ENCODE data around the gene S100A7A.

DNA sequence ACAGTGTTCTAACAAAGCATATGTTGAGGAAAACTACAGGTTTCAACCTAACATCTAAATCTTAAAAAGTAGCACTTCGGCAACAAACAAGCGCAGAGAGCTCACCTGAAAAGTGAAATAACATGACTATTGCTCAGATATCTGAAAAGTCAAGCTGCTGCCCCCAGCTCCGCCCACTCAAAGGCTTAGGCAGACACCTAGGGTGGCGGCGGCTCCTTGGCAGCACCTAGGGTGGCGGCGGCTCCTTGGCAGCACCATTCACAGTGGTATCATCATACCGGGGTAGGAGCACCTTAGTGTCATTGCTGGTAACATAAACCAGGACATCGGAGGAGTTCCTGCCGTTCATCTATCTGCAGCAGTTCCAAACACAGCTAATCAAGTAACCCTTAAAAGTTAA, 36.7 kb upstream of the S100A7A start:
- TF ChIP-seq, protein P1, sequence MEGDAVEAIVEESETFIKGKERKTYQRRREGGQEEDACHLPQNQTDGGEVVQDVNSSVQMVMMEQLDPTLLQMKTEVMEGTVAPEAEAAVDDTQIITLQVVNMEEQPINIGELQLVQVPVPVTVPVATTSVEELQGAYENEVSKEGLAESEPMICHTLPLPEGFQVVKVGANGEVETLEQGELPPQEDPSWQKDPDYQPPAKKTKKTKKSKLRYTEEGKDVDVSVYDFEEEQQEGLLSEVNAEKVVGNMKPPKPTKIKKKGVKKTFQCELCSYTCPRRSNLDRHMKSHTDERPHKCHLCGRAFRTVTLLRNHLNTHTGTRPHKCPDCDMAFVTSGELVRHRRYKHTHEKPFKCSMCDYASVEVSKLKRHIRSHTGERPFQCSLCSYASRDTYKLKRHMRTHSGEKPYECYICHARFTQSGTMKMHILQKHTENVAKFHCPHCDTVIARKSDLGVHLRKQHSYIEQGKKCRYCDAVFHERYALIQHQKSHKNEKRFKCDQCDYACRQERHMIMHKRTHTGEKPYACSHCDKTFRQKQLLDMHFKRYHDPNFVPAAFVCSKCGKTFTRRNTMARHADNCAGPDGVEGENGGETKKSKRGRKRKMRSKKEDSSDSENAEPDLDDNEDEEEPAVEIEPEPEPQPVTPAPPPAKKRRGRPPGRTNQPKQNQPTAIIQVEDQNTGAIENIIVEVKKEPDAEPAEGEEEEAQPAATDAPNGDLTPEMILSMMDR (IDR thresholded peaks at IDR 0.05 in 8 of 11, conservative IDR thresholded peaks at IDR 0.05 in 3 of 11): no peak
- TF ChIP-seq POLR2A (IDR thresholded peaks at IDR 0.05) (no peak), POLR2AphosphoS5 (IDR thresholded peaks at IDR 0.05) (no peak)
